HG03025 (cell line): ENCODE measurements around the gene RAC2.
"Not testable (repeated sequence)": the region's sequence is repeated elsewhere in the genome, so short reads cannot be mapped to it uniquely, and the experiment has no call there.

Experiments used
- ATAC-seq: cut with Tn5 transposase; IDR thresholded peaks from one replicate; pipeline ENCODE4 v1.9.1; 2021; ENCODE audit warnings: mild to moderate bottlenecking, moderate library complexity; ENCODE audit not compliant: unreplicated experiment, low FRiP score

Gene RAC2

GRCh38 chr22:37208401-37209139 is 35.5 kb downstream of the RAC2 start:
- ATAC-seq: no peak

- ATAC-seq: no peak
Measured at GRCh38 chr22:37207981-37208380, 36.1 kb downstream of the RAC2 start.

GRCh38 chr22:37206841-37207821 is 36.9 kb downstream of the RAC2 start:
- ATAC-seq: no peak

GRCh38 chr22:37206118-37206840 is 37.8 kb downstream of the RAC2 start:
- no peak for ATAC-seq

- ATAC-seq: no peak
Measured at GRCh38 chr22:37205046-37205445, 39.0 kb downstream of the RAC2 start.

GRCh38 chr22:37204045-37204655 is 39.9 kb downstream of the RAC2 start:
- no peak for ATAC-seq

- no peak for ATAC-seq
Measured at GRCh38 chr22:37203354-37204044, 40.6 kb downstream of the RAC2 start.

GRCh38 chr22:37202716-37203115 is 41.4 kb downstream of the RAC2 start:
- ATAC-seq: no peak

GRCh38 chr22:37202001-37202555 is 42.0 kb downstream of the RAC2 start:
- ATAC-seq: no peak

- ATAC-seq: not testable (repeated sequence)
Measured at GRCh38 chr22:37201443-37201820, 42.6 kb downstream of the RAC2 start.

GRCh38 chr22:37199760-37200108 is 44.3 kb downstream of the RAC2 start:
- ATAC-seq: peak; percentile 4

- peak; percentile 78 for ATAC-seq
Measured at GRCh38 chr22:37199103-37199759, 44.8 kb downstream of the RAC2 start.

GRCh38 chr22:37198258-37199102 is 45.6 kb downstream of the RAC2 start:
- ATAC-seq: peak; percentile 33

- ATAC-seq: no peak
Measured at GRCh38 chr22:37197451-37198257, 46.4 kb downstream of the RAC2 start.

- no peak for ATAC-seq
Measured at GRCh38 chr22:37196539-37197450, 47.3 kb downstream of the RAC2 start.

GRCh38 chr22:37195921-37196320 is 48.1 kb downstream of the RAC2 start:
- no peak for ATAC-seq
